ENCODE measurements around the gene ANKZF1.

Gene ANKZF1

GRCh38 chr2:219223831-219224610 is 5.6 kb upstream of the ANKZF1 start:
- Histone ChIP-seq H2BK15ac (ENCODE audit: low read depth, poor library complexity, severe bottlenecking) (no peak overlapping the region), H3K4ac (ENCODE audit: low read depth in 1 of 2, low read length in 2 of 2) (no peak overlapping the region), H3K4me2 (ENCODE audit: low read length, poor library complexity, severe bottlenecking) (no peak overlapping the region), H3K9ac (ENCODE audit: low read length) (no peak overlapping the region), H4K91ac (ENCODE audit: low read length) (no peak overlapping the region), H3K27ac (ENCODE audit: low read length, poor library complexity, severe bottlenecking) (no peak overlapping the region), H3K14ac (ENCODE audit: low read length in 2 of 2) (no peak overlapping the region), H2BK120ac (ENCODE audit: low read depth, low read length) (no peak overlapping the region), H3K18ac (ENCODE audit: low read depth in 1 of 2, low read length in 2 of 2) (no peak overlapping the region), H3K79me1 (replicated peaks; ENCODE audit: low read length, poor library complexity, severe bottlenecking) (peaks cover 45% of the 10 kb centered on the region), H3K4me3 (ENCODE audit: insufficient read depth in 1 of 2, low read depth in 1 of 2, low read length in 2 of 2) (no peak overlapping the region), H2AK5ac (ENCODE audit: low read length, severe bottlenecking) (no peak overlapping the region), H3K9me3 (ENCODE audit: control insufficient read depth, low read length) (no peaks in the 10 kb centered on the region), H3K36me3 (ENCODE audit: control insufficient read depth in 1 of 2, insufficient read depth in 2 of 2, low read depth in 1 of 2, low read length in 2 of 2) (peaks cover 72 to 73% of the 10 kb centered on the region in 2 experiments), H3K27me3 (ENCODE audit: control insufficient read depth in 1 of 2, insufficient read depth in 1 of 2, low read length in 2 of 2) (no peaks in the 10 kb centered on the region), H3K23ac (ENCODE audit: low read length in 2 of 2) (no peak overlapping the region), H4K8ac (ENCODE audit: low read length) (no peak overlapping the region), H2AFZ (ENCODE audit: low read depth, low read length) (no peak overlapping the region), H3K4me1 (ENCODE audit: control insufficient read depth, insufficient read depth, low read depth, low read length) (peaks cover 17% of the 10 kb centered on the region), H2BK12ac (ENCODE audit: low read length in 2 of 2) (no peak overlapping the region), H2BK5ac (ENCODE audit: low read depth, low read length, poor library complexity, severe bottlenecking) (no peak overlapping the region)
- no peak for DNase-seq
- 97% methylated on average over 31 of the region's 31 CpGs for WGBS

GRCh38 chr2:219225350-219225749 is 4.3 kb upstream of the ANKZF1 start:
- H3K18ac ChIP-seq (ENCODE audit: low read depth in 1 of 2, low read length in 2 of 2): no peak overlapping the region
- 96% methylated on average over 3 of the region's 3 CpGs for WGBS
- H2BK12ac ChIP-seq (ENCODE audit: low read length in 2 of 2): no peak overlapping the region
- no peak overlapping the region for H3K4me3 ChIP-seq (ENCODE audit: insufficient read depth in 1 of 2, low read depth in 1 of 2, low read length in 2 of 2)
- H3K4me1 ChIP-seq (ENCODE audit: control insufficient read depth, insufficient read depth, low read depth, low read length): peaks cover 12% of the 10 kb centered on the region
- no peak overlapping the region for H3K27ac ChIP-seq (ENCODE audit: low read length, poor library complexity, severe bottlenecking)
- H3K9ac ChIP-seq (ENCODE audit: low read length): no peak overlapping the region
- H2BK5ac ChIP-seq (ENCODE audit: low read depth, low read length, poor library complexity, severe bottlenecking): no peak overlapping the region
- H3K4ac ChIP-seq (ENCODE audit: low read depth in 1 of 2, low read length in 2 of 2): no peak overlapping the region
- DNase-seq: no peak
- no peak overlapping the region for H3K23ac ChIP-seq (ENCODE audit: low read length in 2 of 2)
- no peak overlapping the region for H2AK5ac ChIP-seq (ENCODE audit: low read length, severe bottlenecking)
- H3K79me1 ChIP-seq (replicated peaks; ENCODE audit: low read length, poor library complexity, severe bottlenecking): peaks cover 45% of the 10 kb centered on the region
- no peak overlapping the region for H4K8ac ChIP-seq (ENCODE audit: low read length)
- no peaks in the 10 kb centered on the region for H3K27me3 ChIP-seq (ENCODE audit: control insufficient read depth in 1 of 2, insufficient read depth in 1 of 2, low read length in 2 of 2)
- peaks cover 60 to 63% of the 10 kb centered on the region in 2 experiments for H3K36me3 ChIP-seq (ENCODE audit: control insufficient read depth in 1 of 2, insufficient read depth in 2 of 2, low read depth in 1 of 2, low read length in 2 of 2)
- H3K14ac ChIP-seq (ENCODE audit: low read length in 2 of 2): no peak overlapping the region
- no peak overlapping the region for H2BK120ac ChIP-seq (ENCODE audit: low read depth, low read length)
- H4K91ac ChIP-seq (ENCODE audit: low read length): no peak overlapping the region
- H2BK15ac ChIP-seq (ENCODE audit: low read depth, poor library complexity, severe bottlenecking): no peak overlapping the region
- H3K9me3 ChIP-seq (ENCODE audit: control insufficient read depth, low read length): no peaks in the 10 kb centered on the region
- H2AFZ ChIP-seq (ENCODE audit: low read depth, low read length): no peak overlapping the region
- H3K4me2 ChIP-seq (ENCODE audit: low read length, poor library complexity, severe bottlenecking): no peak overlapping the region

- 81% methylated on average over 6 of the region's 7 CpGs for WGBS
- Histone ChIP-seq H3K14ac (ENCODE audit: low read length in 2 of 2) (peak overlapping the region in 1 of 2 experiments; percentile 99), H3K9ac (ENCODE audit: low read length) (peak overlapping the region; percentile 96), H3K9me3 (ENCODE audit: control insufficient read depth, low read length) (no peaks in the 10 kb centered on the region), H3K27me3 (ENCODE audit: control insufficient read depth in 1 of 2, insufficient read depth in 1 of 2, low read length in 2 of 2) (no peaks in the 10 kb centered on the region), H2AFZ (ENCODE audit: low read depth, low read length) (no peak overlapping the region), H3K18ac (ENCODE audit: low read depth in 1 of 2, low read length in 2 of 2) (peak overlapping the region in 1 of 2 experiments; percentile 70), H3K4me1 (ENCODE audit: control insufficient read depth, insufficient read depth, low read depth, low read length) (peaks cover 12% of the 10 kb centered on the region), H4K8ac (ENCODE audit: low read length) (no peak overlapping the region), H3K4me2 (ENCODE audit: low read length, poor library complexity, severe bottlenecking) (peak overlapping the region; percentile 98), H2BK5ac (ENCODE audit: low read depth, low read length, poor library complexity, severe bottlenecking) (no peak overlapping the region), H2BK15ac (ENCODE audit: low read depth, poor library complexity, severe bottlenecking) (no peak overlapping the region), H2BK12ac (ENCODE audit: low read length in 2 of 2) (peak overlapping the region in 1 of 2 experiments; percentile 84), H3K4ac (ENCODE audit: low read depth in 1 of 2, low read length in 2 of 2) (peak overlapping the region in 1 of 2 experiments; percentile 93), H3K27ac (ENCODE audit: low read length, poor library complexity, severe bottlenecking) (no peak overlapping the region), H2BK120ac (ENCODE audit: low read depth, low read length) (no peak overlapping the region), H3K79me1 (replicated peaks; ENCODE audit: low read length, poor library complexity, severe bottlenecking) (peaks cover 57% of the 10 kb centered on the region), H3K4me3 (ENCODE audit: insufficient read depth in 1 of 2, low read depth in 1 of 2, low read length in 2 of 2) (peak overlapping the region; percentile 72 to 94), H3K36me3 (ENCODE audit: control insufficient read depth in 1 of 2, insufficient read depth in 2 of 2, low read depth in 1 of 2, low read length in 2 of 2) (peaks cover 43 to 54% of the 10 kb centered on the region in 2 experiments), H3K23ac (ENCODE audit: low read length in 2 of 2) (peak overlapping the region in 1 of 2 experiments; percentile 86), H2AK5ac (ENCODE audit: low read length, severe bottlenecking) (no peak overlapping the region), H4K91ac (ENCODE audit: low read length) (no peak overlapping the region)
- peak; percentile 18 for DNase-seq
Observed at GRCh38 chr2:219228041-219228910, 1.3 kb upstream of the ANKZF1 start.

- H2BK5ac ChIP-seq (ENCODE audit: low read depth, low read length, poor library complexity, severe bottlenecking): no peak overlapping the region
- H3K23ac ChIP-seq (ENCODE audit: low read length in 2 of 2): peak overlapping the region in 1 of 2 experiments; percentile 86
- no peak overlapping the region for H2AK5ac ChIP-seq (ENCODE audit: low read length, severe bottlenecking)
- peak overlapping the region in 1 of 2 experiments; percentile 99 for H3K14ac ChIP-seq (ENCODE audit: low read length in 2 of 2)
- H3K4me3 ChIP-seq (ENCODE audit: insufficient read depth in 1 of 2, low read depth in 1 of 2, low read length in 2 of 2): peak overlapping the region; percentile 72 to 94
- peaks cover 42 to 54% of the 10 kb centered on the region in 2 experiments for H3K36me3 ChIP-seq (ENCODE audit: control insufficient read depth in 1 of 2, insufficient read depth in 2 of 2, low read depth in 1 of 2, low read length in 2 of 2)
- peak overlapping the region; percentile 0 to 93 for H3K4ac ChIP-seq (ENCODE audit: low read depth in 1 of 2, low read length in 2 of 2)
- WGBS: 8% methylated on average over 19 of the region's 19 CpGs
- peak overlapping the region; percentile 96 for H3K9ac ChIP-seq (ENCODE audit: low read length)
- peak overlapping the region; percentile 68 for H2BK15ac ChIP-seq (ENCODE audit: low read depth, poor library complexity, severe bottlenecking)
- no peaks in the 10 kb centered on the region for H3K9me3 ChIP-seq (ENCODE audit: control insufficient read depth, low read length)
- H2BK12ac ChIP-seq (ENCODE audit: low read length in 2 of 2): peak overlapping the region in 1 of 2 experiments; percentile 75
- peaks cover 12% of the 10 kb centered on the region for H3K4me1 ChIP-seq (ENCODE audit: control insufficient read depth, insufficient read depth, low read depth, low read length)
- peaks cover 53% of the 10 kb centered on the region for H3K79me1 ChIP-seq (replicated peaks; ENCODE audit: low read length, poor library complexity, severe bottlenecking)
- H3K4me2 ChIP-seq (ENCODE audit: low read length, poor library complexity, severe bottlenecking): peak overlapping the region; percentile 98
- no peak for DNase-seq
- H3K27me3 ChIP-seq (ENCODE audit: control insufficient read depth in 1 of 2, insufficient read depth in 1 of 2, low read length in 2 of 2): no peaks in the 10 kb centered on the region
- H3K18ac ChIP-seq (ENCODE audit: low read depth in 1 of 2, low read length in 2 of 2): peak overlapping the region; percentile 46 to 70
- no peak overlapping the region for H4K91ac ChIP-seq (ENCODE audit: low read length)
- peak overlapping the region; percentile 6 for H3K27ac ChIP-seq (ENCODE audit: low read length, poor library complexity, severe bottlenecking)
- H2AFZ ChIP-seq (ENCODE audit: low read depth, low read length): peak overlapping the region; percentile 46
- H4K8ac ChIP-seq (ENCODE audit: low read length): peak overlapping the region; percentile 46
- H2BK120ac ChIP-seq (ENCODE audit: low read depth, low read length): peak overlapping the region; percentile 83
Observed at GRCh38 chr2:219228911-219229304, 698 bp upstream of the ANKZF1 start.
